Erythroblast (primary cell): ENCODE measurements around the gene DOP1B.

Experiments
- GATA1 ChIP-seq: IDR thresholded peaks from 2 replicates; pipeline ENCODE4 v1.6.1; 2011; ENCODE audit warnings: low read depth, mild to moderate bottlenecking, control low read depth, low read length, moderate library complexity
- POLR2A ChIP-seq: IDR thresholded peaks from 2 replicates; pipeline ENCODE4 v1.6.1; 2011; ENCODE audit warnings: mild to moderate bottlenecking, low read length

DNA sequence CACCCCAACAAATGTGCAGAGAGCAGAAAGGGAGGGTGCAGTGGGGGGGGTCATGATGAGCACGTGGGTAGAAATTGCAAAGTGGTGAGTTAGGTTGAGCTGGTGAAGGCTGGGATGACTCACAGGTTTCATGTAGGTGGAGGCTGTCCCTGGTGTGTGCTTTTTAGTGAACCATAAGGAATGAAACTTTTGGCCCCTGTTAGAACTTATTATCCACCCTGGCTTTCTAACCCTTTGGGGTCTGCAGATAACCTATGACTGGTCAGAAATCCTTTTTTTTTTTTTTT is 46.9 kb downstream of the DOP1B start:
- TF ChIP-seq POLR2A (no peak), GATA1 (no peak)
